Fibroblast of skin of abdomen (primary cell): ENCODE results near the gene USP19. TPM values are rescaled to one million over a fixed set of nuclear protein-coding genes. Genes with fewer than 3 reads are reported as not detected.
A peak's percentile ranks its signal among the peaks of the same experiment; 100 is the strongest.

Source experiments
- DNase-seq: peaks from one replicate; pipeline ENCODE4 v3.0.0-alpha.2; 2013
- polyA plus RNA-seq, 2 experiments: library from polyadenylated mRNA; unstranded; fragments of 120-200 nt; gene quantifications; one replicate each; pipeline ENCODE4 v1.2.1, GENCODE V29; 2013; ENCODE audit not compliant: insufficient read length in 2 of 2

The USP19 gene, protein sequence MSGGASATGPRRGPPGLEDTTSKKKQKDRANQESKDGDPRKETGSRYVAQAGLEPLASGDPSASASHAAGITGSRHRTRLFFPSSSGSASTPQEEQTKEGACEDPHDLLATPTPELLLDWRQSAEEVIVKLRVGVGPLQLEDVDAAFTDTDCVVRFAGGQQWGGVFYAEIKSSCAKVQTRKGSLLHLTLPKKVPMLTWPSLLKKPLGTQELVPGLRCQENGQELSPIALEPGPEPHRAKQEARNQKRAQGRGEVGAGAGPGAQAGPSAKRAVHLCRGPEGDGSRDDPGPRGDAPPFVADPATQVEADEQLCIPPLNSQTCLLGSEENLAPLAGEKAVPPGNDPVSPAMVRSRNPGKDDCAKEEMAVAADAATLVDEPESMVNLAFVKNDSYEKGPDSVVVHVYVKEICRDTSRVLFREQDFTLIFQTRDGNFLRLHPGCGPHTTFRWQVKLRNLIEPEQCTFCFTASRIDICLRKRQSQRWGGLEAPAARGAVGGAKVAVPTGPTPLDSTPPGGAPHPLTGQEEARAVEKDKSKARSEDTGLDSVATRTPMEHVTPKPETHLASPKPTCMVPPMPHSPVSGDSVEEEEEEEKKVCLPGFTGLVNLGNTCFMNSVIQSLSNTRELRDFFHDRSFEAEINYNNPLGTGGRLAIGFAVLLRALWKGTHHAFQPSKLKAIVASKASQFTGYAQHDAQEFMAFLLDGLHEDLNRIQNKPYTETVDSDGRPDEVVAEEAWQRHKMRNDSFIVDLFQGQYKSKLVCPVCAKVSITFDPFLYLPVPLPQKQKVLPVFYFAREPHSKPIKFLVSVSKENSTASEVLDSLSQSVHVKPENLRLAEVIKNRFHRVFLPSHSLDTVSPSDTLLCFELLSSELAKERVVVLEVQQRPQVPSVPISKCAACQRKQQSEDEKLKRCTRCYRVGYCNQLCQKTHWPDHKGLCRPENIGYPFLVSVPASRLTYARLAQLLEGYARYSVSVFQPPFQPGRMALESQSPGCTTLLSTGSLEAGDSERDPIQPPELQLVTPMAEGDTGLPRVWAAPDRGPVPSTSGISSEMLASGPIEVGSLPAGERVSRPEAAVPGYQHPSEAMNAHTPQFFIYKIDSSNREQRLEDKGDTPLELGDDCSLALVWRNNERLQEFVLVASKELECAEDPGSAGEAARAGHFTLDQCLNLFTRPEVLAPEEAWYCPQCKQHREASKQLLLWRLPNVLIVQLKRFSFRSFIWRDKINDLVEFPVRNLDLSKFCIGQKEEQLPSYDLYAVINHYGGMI (N-terminal part only)
- 30.7 TPM for polyA plus RNA-seq (2013, experiment 1 of 2; ENCODE audit: insufficient read length)
- polyA plus RNA-seq (2013, experiment 2 of 2; ENCODE audit: insufficient read length): 30.8 TPM

DNA sequence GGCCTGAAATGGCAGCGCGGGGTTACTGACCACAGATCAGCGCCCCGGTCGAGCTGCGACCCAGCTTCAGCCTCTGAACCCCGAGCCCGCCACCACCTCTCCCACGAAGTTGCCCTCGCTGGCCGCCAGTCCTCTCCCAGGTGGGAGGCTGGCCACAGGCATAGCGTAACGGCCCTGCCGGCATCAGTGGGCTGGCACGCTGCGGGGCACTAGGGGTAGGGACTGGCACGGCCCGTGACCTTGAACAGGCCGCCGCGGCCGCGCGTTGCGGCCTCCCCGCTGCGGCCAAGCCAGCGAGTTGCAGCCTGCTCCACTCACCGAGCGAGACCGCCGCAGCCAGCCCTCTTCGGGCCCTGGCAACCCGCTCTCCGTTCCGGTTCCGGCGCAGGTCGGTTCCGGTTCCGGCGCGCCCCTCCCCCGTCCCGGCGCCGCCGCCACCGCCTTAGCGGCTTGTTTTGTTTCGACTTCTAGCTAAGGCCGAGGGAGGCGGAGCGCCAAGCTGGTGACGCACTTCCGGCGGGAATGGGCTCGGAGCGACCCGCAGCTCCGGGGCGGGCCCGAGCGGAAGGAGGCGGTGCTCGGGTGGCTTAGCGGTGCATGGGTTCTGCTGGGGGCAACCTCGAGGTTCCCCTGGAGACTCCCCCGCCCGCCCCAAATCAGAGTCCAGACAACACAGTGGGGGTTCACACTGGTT lies at the start of gene USP19:
USP19 (minus strand) TSS at position 386 of the 694 bp plus-strand sequence. CDS start 1,678 bp downstream, outside the sequence.
- peak; percentile 91 for DNase-seq

DNA sequence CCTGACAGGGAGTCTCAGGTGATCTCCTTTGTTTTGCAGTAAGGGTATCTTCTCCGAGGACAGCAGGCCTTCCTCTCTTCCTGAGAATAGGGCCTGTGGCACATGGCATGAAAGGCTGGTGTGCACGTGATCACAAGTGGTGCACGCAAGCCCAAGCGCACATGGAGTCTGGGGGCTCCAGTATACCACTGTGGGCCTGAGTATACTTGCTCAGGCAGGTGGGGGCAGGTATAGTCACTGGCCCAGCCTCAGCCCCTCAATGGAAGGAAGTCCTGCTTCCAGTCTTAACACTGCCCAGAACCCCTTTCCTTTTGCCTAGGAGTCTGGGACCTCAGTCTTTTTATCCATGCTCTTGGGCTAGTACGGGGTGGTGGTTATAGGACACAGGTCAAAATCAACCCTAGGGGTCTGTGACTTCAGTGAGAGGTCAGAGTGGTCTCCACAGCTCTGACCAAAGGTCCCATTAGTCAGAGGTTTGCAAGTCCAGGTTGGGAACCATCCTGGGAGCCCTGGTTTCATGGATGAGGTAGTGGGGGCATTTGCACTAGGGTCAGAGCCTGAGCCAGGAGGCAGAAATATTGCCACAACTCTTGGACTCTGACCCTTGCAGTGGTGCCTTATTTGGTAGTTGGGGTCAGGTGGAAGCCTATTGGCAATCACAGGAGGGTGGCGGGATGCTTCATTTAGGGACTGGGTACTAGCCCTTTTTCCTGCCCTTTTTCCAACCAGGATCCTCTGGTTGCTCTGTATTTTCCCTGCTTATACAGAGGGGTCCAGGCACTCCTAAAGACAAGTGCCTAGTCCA lies 46.3 kb upstream of the USP19 start:
- no peak for DNase-seq

GRCh38 chr3:49165771-49166751 lies 45.4 kb upstream of the USP19 start, which contains the start of gene CCDC71:
Gene CCDC71 (minus strand): TSS chr3:49166331. CDS start chr3:49164208, 2,123 bp downstream.
- DNase-seq: peak; percentile 74

DNA sequence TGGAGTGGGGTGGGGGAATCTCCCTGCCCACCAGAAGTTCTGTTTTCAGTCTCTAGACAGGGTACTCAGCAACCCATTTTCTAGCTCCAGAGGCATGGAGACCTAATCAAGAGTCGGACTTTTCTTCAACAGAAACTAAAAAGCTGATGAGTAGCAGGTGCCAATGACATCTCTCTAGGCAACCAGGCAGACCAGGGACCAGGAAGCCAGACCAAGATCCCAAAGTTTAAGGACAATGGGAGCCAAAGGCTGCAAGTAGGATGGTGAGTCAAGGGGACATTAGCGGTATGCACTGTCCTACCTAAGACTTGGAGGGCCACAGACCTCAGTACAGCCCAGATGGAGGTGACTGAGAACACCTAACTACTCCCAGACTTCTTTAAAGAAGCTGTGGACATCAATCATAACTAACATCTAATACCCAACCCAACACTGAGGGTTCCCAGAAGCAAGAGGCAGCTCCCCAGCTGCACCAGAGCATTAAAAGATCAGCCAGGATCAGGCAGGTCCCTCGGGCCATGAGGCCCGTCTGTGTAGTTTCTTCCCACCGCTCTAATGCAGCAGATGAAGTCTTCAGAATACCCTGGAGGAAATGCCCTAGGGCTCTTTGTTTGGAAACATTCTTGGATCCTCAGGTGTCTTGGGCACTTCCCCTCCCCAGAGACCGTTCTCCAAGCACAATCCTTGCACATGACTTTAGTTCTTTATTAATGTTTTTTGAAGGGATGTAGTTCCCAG lies 44.5 kb upstream of the USP19 start:
- no peak for DNase-seq

GRCh38 chr3:49163609-49164008 lies 43.0 kb upstream of the USP19 start:
- no peak for DNase-seq

- DNase-seq: no peak
Observed at GRCh38 chr3:49162751-49163419, 42.3 kb upstream of the USP19 start.

DNA sequence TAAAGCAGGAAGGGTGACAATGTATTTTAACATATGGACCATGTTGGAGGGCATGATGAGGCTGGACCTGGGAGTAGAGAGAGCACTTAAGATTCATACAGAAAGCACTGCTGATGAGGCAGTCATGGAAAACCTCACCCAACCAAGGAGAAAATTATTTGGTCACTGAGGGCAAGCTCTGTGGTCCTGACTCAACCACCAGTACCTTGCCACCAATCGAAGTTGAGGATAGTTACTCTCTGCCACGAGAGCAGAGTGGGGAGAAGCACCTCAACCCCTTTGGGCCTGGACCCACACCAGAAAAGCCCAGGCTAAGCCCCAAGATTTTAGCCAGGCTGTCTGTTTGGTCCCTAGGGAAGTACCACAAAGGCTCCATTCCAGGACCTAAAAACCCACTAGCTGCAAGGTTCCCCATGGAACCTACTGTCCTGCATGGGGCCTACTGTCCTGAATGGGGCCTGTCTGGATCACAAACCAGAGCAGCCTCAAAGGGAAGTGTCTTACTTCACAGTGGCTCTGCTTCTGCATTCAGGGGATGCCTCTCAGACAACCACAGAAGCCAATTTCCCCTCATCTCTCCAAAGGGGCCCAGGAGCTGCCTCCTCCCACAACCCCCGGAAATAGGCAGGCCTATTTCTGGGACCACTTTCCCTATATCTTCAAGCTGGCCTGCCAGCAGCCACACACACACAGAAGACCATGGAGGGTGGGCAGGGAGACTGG lies 41.3 kb upstream of the USP19 start:
- DNase-seq: no peak

DNA sequence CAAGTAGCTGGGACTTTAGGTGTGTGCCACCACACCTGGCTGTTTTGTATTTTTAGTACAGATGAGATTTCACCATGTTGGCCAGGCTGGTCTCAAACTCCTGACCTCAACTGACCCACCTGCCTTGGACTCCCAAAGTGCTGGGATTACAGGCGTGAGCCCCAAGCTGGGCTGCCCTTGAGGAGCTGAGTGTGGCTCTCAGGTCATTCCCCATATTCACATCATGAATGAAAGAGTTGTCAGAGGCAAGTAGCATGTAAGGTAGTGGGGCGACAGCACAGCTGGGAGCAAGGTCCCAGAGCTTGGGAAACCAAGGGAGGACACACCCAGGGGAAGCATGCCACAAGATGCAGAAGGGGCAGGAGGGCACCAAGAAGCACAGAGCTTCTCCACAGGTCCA lies 40.6 kb upstream of the USP19 start:
- DNase-seq: no peak

- no peak for DNase-seq
Observed at GRCh38 chr3:49158792-49159191, 38.2 kb upstream of the USP19 start.

DNA sequence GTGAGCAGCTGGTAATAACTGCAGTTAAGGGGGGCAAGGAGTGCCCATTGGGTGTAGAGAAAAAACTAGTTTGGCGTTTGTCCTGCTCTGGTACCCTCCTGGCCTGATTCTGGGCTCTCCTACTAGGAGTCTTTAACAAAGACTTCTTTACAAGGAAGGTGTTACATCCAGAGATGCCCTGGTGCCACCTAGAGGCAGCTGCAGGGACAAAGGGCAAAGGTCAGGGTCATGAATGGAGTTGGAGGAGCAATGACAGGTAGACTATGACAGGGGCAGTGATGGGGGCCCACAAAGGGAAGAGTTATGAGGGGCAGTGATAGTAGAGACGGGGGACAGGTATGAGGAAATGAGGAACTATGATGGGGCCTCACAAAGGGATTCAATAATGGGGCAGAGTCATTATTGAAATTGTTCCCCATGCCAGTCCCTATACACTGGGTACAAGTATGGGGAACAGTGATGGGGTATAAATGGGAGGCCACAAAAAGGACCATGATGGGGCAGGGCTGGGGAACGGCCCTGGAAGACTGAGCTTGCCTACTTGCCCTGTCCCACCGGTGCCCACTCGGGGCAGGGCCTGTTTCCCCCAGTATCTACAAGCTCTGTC lies 37.6 kb upstream of the USP19 start:
- no peak for DNase-seq

DNA sequence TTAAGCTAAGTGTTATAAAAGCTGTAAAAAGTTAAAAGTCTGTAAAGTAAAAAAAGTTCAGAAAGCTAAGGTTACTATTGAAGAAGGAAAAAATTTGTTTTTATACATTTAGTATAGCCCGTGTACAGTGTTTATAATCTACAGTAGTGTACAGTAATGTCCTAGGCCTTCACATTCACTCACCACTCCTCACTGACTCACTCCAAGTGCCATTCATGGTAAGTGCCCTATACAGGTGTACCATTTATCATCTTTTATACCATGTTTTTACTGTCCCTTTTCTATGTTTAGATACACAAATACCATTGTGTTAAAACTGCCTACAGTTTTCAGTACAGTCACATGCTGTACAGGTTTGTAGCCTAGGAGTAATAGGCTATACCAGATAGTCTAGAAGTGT lies 36.7 kb upstream of the USP19 start:
- DNase-seq: no peak

DNA sequence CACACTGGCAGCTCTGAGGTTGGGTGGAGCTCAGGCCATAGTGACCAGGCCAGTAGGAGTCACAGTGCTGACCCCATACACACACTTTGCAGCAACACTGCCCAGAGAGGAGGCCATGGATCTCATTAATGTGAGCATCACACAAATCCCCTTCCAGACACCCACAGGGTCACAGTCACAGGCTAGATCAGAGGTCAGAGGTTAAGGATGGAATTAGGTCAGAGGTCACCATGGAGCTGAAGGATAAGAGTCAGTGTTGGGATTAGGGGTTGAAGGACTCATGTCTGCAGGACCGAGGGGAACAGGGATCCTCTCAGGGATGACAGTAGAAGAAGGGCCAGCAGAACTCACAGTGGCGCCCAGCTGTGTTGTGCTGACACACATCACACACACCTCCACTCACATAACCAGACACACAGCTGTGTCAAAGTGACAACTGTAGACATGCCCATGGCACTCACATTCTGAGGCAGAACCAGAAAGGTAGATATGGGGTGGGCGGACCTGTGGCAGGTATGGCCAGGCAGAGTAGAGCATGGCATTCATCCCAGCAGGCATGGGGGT lies 32.8 kb upstream of the USP19 start:
- DNase-seq: no peak

DNA sequence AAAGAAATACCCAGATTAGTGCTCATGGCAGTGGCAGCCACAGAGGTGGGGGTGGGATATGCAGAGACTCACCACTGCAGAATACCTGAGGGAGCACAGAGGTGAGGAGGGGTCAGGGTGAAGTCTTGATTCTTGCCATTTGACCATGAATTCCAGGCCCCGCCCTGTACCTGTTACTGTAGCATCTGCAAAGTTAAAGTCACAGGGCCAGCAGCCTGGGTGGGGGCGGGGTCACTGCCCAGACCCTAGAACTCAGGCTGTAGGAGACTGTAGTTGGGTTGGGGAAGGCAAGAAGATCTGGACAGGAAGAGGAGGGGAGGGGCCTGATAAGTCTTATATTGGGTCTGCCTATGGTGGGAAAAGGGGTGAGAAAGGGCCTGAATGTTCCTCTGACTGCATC lies 31.0 kb upstream of the USP19 start:
- no peak for DNase-seq

GRCh38 chr3:49148159-49148558 lies 27.5 kb upstream of the USP19 start:
- no peak for DNase-seq

DNA sequence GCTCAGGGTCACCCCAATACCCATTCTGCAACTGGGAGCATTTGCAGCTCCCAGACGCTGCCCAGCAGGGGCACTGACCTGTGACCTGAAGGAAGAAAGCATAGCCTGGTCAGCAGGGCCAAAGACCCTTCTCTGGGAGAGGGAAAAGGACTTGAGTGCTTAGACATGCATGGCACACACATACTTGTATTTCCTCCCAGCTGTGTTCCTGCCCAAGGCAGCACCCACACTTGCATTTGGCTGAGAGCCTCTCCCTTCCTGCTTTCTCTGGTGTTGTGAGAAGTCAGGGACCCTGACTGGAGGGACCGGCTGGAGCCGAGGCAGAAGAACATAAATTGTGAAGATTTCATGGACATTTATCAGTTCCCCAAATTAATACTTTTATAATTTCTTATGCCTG lies 19.5 kb upstream of the USP19 start:
- DNase-seq: no peak

DNA sequence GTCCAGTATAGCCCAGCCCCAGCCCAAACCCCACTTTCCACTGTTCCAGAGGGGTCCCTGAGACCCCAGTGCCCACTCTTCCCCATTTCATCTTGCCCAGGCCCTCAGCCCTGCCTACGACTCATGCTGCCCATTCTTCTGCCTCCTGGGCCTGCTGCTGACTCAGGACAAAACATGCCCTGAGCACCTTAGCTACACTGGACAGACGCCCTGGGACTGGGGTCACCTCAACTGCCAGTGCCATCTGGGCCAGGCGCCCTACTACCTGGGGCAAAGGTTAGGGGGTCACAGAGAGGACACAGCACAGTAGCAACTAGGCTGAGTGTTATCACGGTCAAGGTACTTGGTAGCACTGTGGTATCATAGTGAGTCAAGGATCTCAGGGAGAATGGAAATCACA lies 14.9 kb upstream of the USP19 start:
- DNase-seq: no peak
